ENCODE measurements around the gene SEBOX. TPM values are rescaled to one million over a fixed set of nuclear protein-coding genes. Genes with fewer than 3 reads are reported as not detected.

The SEBOX gene
- total RNA-seq, 4 donors from 2014 or later = not detected

DNA sequence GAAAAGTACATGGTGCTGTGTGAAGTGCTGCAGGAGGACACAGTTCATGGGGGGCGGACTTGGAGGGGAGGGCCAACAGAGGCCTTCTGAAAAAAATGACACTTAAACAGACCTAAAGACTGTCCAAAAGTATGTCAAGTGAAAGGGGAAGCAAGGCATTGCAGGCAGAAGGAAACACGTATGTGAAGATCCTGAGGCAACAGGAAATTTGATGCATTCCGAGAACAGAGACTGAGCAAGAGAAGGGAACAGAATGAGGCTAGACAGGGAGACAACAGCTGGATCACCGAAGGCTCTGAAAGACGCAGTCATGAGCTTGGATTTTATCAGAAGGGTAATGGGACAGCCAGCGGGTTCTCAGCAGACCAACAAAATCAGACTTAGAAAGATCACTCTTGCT is 30.8 kb downstream of the SEBOX start:
- WGBS, 2 donors = 47 to 49% methylated on average over 6 of the region's 6 CpGs
- no peak for DNase-seq (ENCODE audit: low spot score in 2 of 2)
- TF ChIP-seq, protein P1, sequence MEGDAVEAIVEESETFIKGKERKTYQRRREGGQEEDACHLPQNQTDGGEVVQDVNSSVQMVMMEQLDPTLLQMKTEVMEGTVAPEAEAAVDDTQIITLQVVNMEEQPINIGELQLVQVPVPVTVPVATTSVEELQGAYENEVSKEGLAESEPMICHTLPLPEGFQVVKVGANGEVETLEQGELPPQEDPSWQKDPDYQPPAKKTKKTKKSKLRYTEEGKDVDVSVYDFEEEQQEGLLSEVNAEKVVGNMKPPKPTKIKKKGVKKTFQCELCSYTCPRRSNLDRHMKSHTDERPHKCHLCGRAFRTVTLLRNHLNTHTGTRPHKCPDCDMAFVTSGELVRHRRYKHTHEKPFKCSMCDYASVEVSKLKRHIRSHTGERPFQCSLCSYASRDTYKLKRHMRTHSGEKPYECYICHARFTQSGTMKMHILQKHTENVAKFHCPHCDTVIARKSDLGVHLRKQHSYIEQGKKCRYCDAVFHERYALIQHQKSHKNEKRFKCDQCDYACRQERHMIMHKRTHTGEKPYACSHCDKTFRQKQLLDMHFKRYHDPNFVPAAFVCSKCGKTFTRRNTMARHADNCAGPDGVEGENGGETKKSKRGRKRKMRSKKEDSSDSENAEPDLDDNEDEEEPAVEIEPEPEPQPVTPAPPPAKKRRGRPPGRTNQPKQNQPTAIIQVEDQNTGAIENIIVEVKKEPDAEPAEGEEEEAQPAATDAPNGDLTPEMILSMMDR (IDR thresholded peaks at IDR 0.05) = no peak
- TF ChIP-seq POLR2A (IDR thresholded peaks at IDR 0.05) (no peak), EP300 (IDR thresholded peaks at IDR 0.05) (no peak)
- Histone ChIP-seq H3K4me3 (peak overlapping the region; percentile 60 to 97 (median 78)), H3K27me3 (no peaks in the 10 kb centered on the region), H3K36me3 (peaks cover 0 to 37% (median 3%) of the 10 kb centered on the region in 3 donors), H3K9me3 (no peaks in the 10 kb centered on the region), H3K4me1 (peaks cover 3 to 56% (median 21%) of the 10 kb centered on the region in 4 donors), H3K27ac (peak overlapping the region in 2 of 4 donors; percentile 94 to 98)

DNA sequence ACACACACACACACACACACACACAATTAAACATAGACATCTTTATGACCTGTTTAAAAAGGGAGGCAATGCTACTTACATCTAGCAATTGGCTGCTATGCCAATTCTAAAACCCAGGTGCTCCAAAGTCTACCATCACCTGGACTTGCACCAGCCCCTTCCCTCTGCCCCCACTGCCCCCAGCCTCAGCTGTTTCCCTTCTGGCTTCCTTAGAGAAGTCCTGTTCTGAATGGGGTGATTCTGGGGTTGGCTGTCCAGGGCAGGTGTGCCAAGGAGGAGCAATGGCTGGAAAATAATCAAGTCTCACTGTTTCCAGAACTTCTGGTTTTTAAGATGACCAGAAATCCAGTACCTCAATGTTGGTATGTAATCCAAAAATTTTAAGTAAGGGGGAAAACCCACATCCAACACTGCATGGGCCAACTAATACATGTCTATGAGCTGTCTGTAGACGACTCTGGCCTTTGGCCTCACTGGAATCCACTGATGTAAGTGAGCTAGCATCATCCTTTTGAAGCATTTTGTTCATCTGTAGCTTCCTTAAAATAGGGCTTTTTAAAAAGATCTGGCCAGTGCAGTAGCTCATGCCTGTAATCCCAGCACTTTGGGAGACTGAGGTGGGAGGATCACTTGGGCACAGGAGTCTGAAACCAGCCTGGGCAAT is 31.8 kb downstream of the SEBOX start:
- WGBS, 2 donors = 42 to 50% methylated on average over 1 of the region's 1 CpG
- Histone ChIP-seq H3K4me1 (peaks cover 3 to 50% (median 21%) of the 10 kb centered on the region in 4 donors), H3K27ac (no peak overlapping the region), H3K4me3 (no peak overlapping the region), H3K36me3 (peaks cover 0 to 39% (median 5%) of the 10 kb centered on the region in 3 donors), H3K9me3 (no peaks in the 10 kb centered on the region), H3K27me3 (no peaks in the 10 kb centered on the region)
- TF ChIP-seq EP300 (IDR thresholded peaks at IDR 0.05) (no peak), POLR2A (IDR thresholded peaks at IDR 0.05) (no peak)
- TF ChIP-seq, protein P1 (IDR thresholded peaks at IDR 0.05) = no peak
- DNase-seq (ENCODE audit: low spot score in 2 of 2) = no peak

DNA sequence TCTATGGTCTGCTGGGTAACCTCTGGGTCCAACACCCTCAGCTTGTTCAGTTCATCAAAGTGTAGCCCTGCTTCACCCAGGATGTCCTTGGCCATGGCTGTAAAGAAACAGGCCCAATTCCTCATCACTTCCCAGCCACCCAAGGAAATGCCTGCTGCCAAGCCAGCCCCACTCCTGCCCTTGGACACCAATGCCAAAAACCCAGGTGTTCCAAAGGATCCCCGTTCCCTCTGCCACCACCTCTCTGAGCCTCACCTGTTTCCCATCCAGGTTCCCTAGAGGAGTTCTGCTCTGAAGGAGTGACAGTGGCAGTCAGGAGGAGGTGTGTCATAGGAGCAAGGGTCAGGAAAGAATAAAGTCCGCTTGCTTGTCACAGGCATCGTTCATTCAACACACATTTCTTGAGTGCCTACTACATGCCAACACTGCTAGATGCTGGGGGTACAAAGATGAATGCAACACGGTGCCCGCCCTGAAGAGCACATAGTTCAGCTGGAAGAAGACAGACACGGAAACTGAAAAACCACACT is 33.0 kb downstream of the SEBOX start:
- Histone ChIP-seq H3K4me3 (no peak overlapping the region), H3K9me3 (no peaks in the 10 kb centered on the region), H3K27ac (no peak overlapping the region), H3K27me3 (no peaks in the 10 kb centered on the region), H3K36me3 (peaks cover 0 to 52% (median 5%) of the 10 kb centered on the region in 3 donors), H3K4me1 (peaks cover 3 to 37% (median 20%) of the 10 kb centered on the region in 4 donors)
- no peak for TF ChIP-seq POLR2A (IDR thresholded peaks at IDR 0.05)
- DNase-seq (ENCODE audit: low spot score in 2 of 2) = no peak
- 86 to 90% methylated on average over 6 of the region's 6 CpGs for WGBS, 2 donors

DNA sequence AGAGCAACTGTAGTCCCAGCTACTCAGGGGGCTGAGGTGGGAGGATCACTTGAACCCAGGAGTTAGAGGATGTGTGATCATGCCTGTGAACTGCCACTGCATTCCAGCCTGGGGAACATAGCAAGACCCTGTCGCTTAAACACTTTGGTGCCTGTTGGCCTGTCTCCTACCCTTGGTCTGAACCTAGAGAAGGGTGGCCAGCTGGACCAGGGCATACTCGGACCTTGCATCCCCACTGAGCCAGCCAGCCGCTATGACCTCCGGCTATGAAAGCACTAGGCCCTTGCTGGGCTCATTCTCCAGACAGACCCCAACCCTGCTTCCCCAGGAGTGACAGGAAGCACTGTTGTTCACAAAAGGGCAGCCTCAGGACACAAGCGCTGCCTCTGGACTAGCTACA is 34.3 kb downstream of the SEBOX start:
- no peak overlapping the region for H3K4me3 ChIP-seq
- DNase-seq (ENCODE audit: low spot score in 2 of 2) = no peak
- H3K9me3 ChIP-seq = no peaks in the 10 kb centered on the region
- WGBS, 2 donors = 83 to 87% methylated on average over 5 of the region's 5 CpGs
- no peak for TF ChIP-seq EP300 (IDR thresholded peaks at IDR 0.05)
- no peak for TF ChIP-seq POLR2A (IDR thresholded peaks at IDR 0.05)
- TF ChIP-seq, protein P1 (IDR thresholded peaks at IDR 0.05) = no peak
- peaks cover 0 to 64% (median 5%) of the 10 kb centered on the region in 3 donors for H3K36me3 ChIP-seq
- no peak overlapping the region for H3K27ac ChIP-seq
- H3K4me1 ChIP-seq = peaks cover 3 to 26% (median 12%) of the 10 kb centered on the region in 4 donors
- no peaks in the 10 kb centered on the region for H3K27me3 ChIP-seq

DNA sequence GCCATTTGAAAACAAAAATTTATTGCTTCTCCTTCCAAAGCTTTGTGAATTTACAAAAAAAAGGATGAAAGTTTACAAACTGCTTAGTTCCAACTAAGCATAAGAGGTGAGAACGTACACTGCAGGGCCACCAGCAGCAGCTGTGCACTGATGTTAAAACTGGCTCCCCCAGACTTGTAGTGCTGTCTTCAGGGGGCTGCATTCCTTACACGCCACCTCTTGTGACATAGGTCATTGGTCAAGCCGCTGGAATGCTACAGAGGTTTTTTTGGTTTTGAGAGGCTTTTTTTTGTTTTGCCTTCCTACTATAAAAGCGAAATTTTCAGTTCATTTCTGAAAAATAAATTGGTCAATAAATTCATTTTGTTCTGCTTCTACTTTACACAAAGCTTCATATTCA is 36.7 kb downstream of the SEBOX start:
- Histone ChIP-seq H3K27me3 (no peaks in the 10 kb centered on the region), H3K27ac (no peak overlapping the region), H3K9me3 (no peaks in the 10 kb centered on the region), H3K36me3 (peaks cover 0 to 66% (median 5%) of the 10 kb centered on the region in 3 donors), H3K4me3 (no peak overlapping the region), H3K4me1 (peaks cover 0 to 11% (median 1%) of the 10 kb centered on the region in 4 donors)
- WGBS, 2 donors = 38 to 42% methylated on average over 4 of the region's 4 CpGs
- TF ChIP-seq POLR2A (IDR thresholded peaks at IDR 0.05) (no peak), EP300 (IDR thresholded peaks at IDR 0.05) (no peak)
- TF ChIP-seq, protein P1 (IDR thresholded peaks at IDR 0.05) = no peak
- DNase-seq (ENCODE audit: low spot score in 2 of 2) = no peak
